Caki2 (cell line): Measurements from ENCODE around the gene GAS7. TPM values are rescaled to one million over a fixed set of nuclear protein-coding genes. Genes with fewer than 3 reads are reported as not detected.
A peak's percentile ranks its signal among the peaks of the same experiment; 100 is the strongest.

ENCODE experiments used
- DNase-seq: peaks from one replicate; pipeline ENCODE4 v3.0.0-alpha.2; 2015; ENCODE audit warnings: low read depth
- in situ Hi-C: cut with HindIII; loops from 2 replicates; pipeline ENCODE4 v1.10.0; 2016; ENCODE audit warnings: low sequenced_read_pairs, low pct_unique_long_range_greater_than_20kb, mixed read lengths
- total RNA-seq: library from RNA; depleted of rRNA; stranded (reverse); fragments of >200 nt; shearing (Covaris generic); gene quantifications from 2 replicates; pipeline ENCODE4 v1.2.3, GENCODE V29; 2014; ENCODE audit warnings: low replicate concordance; rRNA removed

Gene GAS7
- total RNA-seq, 1 experiment from 2014 or later = not detected

- in situ Hi-C loops = no loop called here
- no peak for DNase-seq
Measured at GRCh38 chr17:9886141-9886930, 312.1 kb downstream of the GAS7 start.

GRCh38 chr17:9883451-9883850, 315.0 kb downstream of the GAS7 start:
- in situ Hi-C loops = no loop called here
- no peak for DNase-seq

- DNase-seq = peak; percentile 51
- in situ Hi-C loops = no loop called here
Measured at GRCh38 chr17:9880582-9880999, 317.8 kb downstream of the GAS7 start.

- no peak for DNase-seq
- in situ Hi-C loops = no loop called here
Measured at GRCh38 chr17:9878786-9879525, 319.4 kb downstream of the GAS7 start.

GRCh38 chr17:9878356-9878755, 320.1 kb downstream of the GAS7 start:
- in situ Hi-C loops = no loop called here
- no peak for DNase-seq

GRCh38 chr17:9875441-9875840, 323.0 kb downstream of the GAS7 start:
- no peak for DNase-seq
- in situ Hi-C loops = no loop called here

GRCh38 chr17:9874722-9875121, 323.7 kb downstream of the GAS7 start:
- in situ Hi-C loops = no loop called here
- DNase-seq = no peak

- in situ Hi-C loops = no loop called here
Measured at GRCh38 chr17:9872852-9873251, 325.6 kb downstream of the GAS7 start.

GRCh38 chr17:9868552-9868951, 329.9 kb downstream of the GAS7 start:
- no peak for DNase-seq
- in situ Hi-C loops = no loop called here

More at GRCh38 chr17:9872852-9873251, 325.6 kb downstream of the GAS7 start:
- DNase-seq = no peak

GRCh38 chr17:9865586-9865985, 332.8 kb downstream of the GAS7 start:
- no peak for DNase-seq
- in situ Hi-C loops = no loop called here

- in situ Hi-C loops = no loop called here
- DNase-seq = no peak
Measured at GRCh38 chr17:9862949-9863348, 335.5 kb downstream of the GAS7 start.

GRCh38 chr17:9862220-9862619, 336.2 kb downstream of the GAS7 start:
- DNase-seq = no peak
- in situ Hi-C loops = no loop called here

GRCh38 chr17:9860851-9861250, 337.6 kb downstream of the GAS7 start:
- in situ Hi-C loops = no loop called here
- DNase-seq = no peak

Other genes starting within 250 kb of the GAS7 start
- not detected in 2 replicates for gene MYH13, start 174.4 kb upstream of the GAS7 start, total RNA-seq
- gene MYH8, start 223.3 kb upstream of the GAS7 start, total RNA-seq = not detected in 2 replicates